Natural killer cell (primary cell): ENCODE results near the gene VGLL4. TPM values are rescaled to one million over a fixed set of nuclear protein-coding genes. Genes with fewer than 3 reads are reported as not detected.

Source experiments
- ATAC-seq, 3 donors: fragments of 150-1000 bp in 2 of 3; fragments of 200-7000 bp in 1 of 3; cut with Tn5 transposase; 1 replicate in 1 of 3; 2 replicates in 2 of 3; pipeline ENCODE4 v1.10.0; 2021; ENCODE audit warnings: mild to moderate bottlenecking in 2 of 3, moderate library complexity in 2 of 3
- DNase-seq, 2 donors: peaks; one replicate each; pipeline versions ENCODE4 v3.0.0 to v3.0.0-alpha.2; 2013 to 2021; ENCODE audit warnings: mixed read lengths in 1 of 2
- H3K27ac ChIP-seq: one replicate; pipeline ENCODE4 v1.5.1; 2013; ENCODE audit warnings: mild to moderate bottlenecking, low read length
- H3K27me3 ChIP-seq: one replicate; pipeline ENCODE4 v1.6.1; 2013; ENCODE audit warnings: low read length; ENCODE audit not compliant: control insufficient read depth, insufficient read depth
- H3K36me3 ChIP-seq: one replicate; pipeline ENCODE4 v1.6.1; 2013; ENCODE audit warnings: low read length; ENCODE audit not compliant: control insufficient read depth, insufficient read depth
- H3K4me1 ChIP-seq: one replicate; pipeline ENCODE4 v1.6.1; 2013; ENCODE audit warnings: low read length; ENCODE audit not compliant: control insufficient read depth, insufficient read depth
- H3K4me3 ChIP-seq: one replicate; pipeline ENCODE4 v1.5.1; 2013; ENCODE audit warnings: low read length
- H3K9me3 ChIP-seq: one replicate; pipeline ENCODE4 v1.6.1; 2013; ENCODE audit warnings: low read length; ENCODE audit not compliant: control insufficient read depth, insufficient read depth
- H3K27ac Mint-ChIP-seq, 2 donors: one replicate each; pipeline ENCODE4 v1.8.0; 2022; ENCODE audit warnings: mild to moderate bottlenecking in 2 of 2, mixed read lengths in 2 of 2, moderate library complexity in 1 of 2
- H3K27me3 Mint-ChIP-seq, 2 donors: one replicate each; pipeline ENCODE4 v1.8.0; 2022; ENCODE audit warnings: low read depth in 2 of 2, mixed read lengths in 2 of 2
- H3K36me3 Mint-ChIP-seq: one replicate; pipeline ENCODE4 v1.8.0; 2022; ENCODE audit warnings: mixed read lengths
- H3K4me1 Mint-ChIP-seq, 2 donors: one replicate each; pipeline ENCODE4 v1.8.0; 2022; ENCODE audit warnings: mixed read lengths in 2 of 2
- H3K4me3 Mint-ChIP-seq: one replicate; pipeline ENCODE4 v1.8.0; 2022; ENCODE audit warnings: mild to moderate bottlenecking, moderate library complexity, mixed read lengths
- H3K9me3 Mint-ChIP-seq, 2 donors: one replicate each; pipeline ENCODE4 v1.8.0; 2022; ENCODE audit warnings: mixed read lengths in 2 of 2
- CTCF ChIP-seq: fragments of 200-600 bp; IDR thresholded peaks from one replicate; pipeline ENCODE4 v1.8.0; 2022; ENCODE audit warnings: antibody characterized with exemption
- WGBS: methylation state at CpG from one replicate; pipeline ENCODE4 v1.1.7; 2013; ENCODE audit warnings: missing lambda C conversion rate; ENCODE audit not compliant: insufficient coverage; 5-methylcytosine and 5-hydroxymethylcytosine counted together
- intact Hi-C: fragments of 100-400 bp; cut with micrococcal nuclease; formaldehyde crosslinking; loops from one replicate; pipeline ENCODE4 v1.14.2; 2022
- total RNA-seq, 4 donors: library from RNA; stranded (reverse); fragments of 120-200 nt in 1 of 4; gene quantifications; one replicate each; pipeline versions ENCODE4 v1.2.3 to v1.2.4, GENCODE V29; 2013 to 2022

Gene VGLL4
- total RNA-seq, 3 donors from 2014 or later (not counting 1 experiment from before 2014, with no cell fraction given) = 29.5 to 42.8 (median 34.6) TPM

DNA sequence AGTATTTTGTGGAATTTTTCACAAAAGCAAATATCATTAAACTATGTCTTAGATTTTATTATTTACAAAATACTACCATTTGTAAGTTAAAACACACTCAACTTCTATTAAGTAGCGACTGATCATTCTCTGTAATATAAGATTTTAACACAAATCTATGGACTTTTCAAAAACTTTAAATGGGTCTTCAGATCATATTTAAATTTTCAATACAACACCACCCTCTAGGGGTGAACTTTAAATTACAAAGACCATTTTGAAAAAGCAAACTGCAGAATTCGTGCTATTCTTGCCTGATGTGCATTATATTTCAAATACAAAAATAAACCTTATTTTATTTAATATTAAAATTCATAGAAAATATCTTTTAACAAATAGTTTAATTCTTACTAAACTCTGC is 8.2 kb upstream of the VGLL4 start:
- Mint-ChIP-seq H3K27me3 (no peaks in the 10 kb centered on the region), H3K4me3 (no peak overlapping the region), H3K4me1 (peaks cover 0 to 6% of the 10 kb centered on the region in 2 donors), H3K9me3 (no peaks in the 10 kb centered on the region), H3K27ac (no peak overlapping the region), H3K36me3 (no peaks in the 10 kb centered on the region)
- Histone ChIP-seq H3K36me3 (no peaks in the 10 kb centered on the region), H3K27me3 (no peaks in the 10 kb centered on the region), H3K4me1 (peaks cover 4% of the 10 kb centered on the region), H3K27ac (no peak overlapping the region), H3K4me3 (no peak overlapping the region), H3K9me3 (no peaks in the 10 kb centered on the region)
- intact Hi-C loops = loop anchor here (1.0 to 10.0 kb wide), 4 partner anchors 153 to 590 kb away; no protein-coding TSS in a partner anchor
- TF ChIP-seq CTCF = peak; percentile 86
- WGBS = 75% methylated on average over 1 of the region's 2 CpGs
- ATAC-seq (peak in 2 of 3 donors; percentile 49 to 56), DNase-seq (peak in 1 of 2 donors; percentile 73)

- no peak overlapping the region for H3K4me3 ChIP-seq
- DNase-seq (no peak), ATAC-seq (no peak)
- Mint-ChIP-seq H3K4me3 (no peak overlapping the region), H3K36me3 (no peaks in the 10 kb centered on the region), H3K27me3 (no peaks in the 10 kb centered on the region), H3K9me3 (no peaks in the 10 kb centered on the region), H3K4me1 (peaks cover 0 to 6% of the 10 kb centered on the region in 2 donors), H3K27ac (no peak overlapping the region)
- intact Hi-C loops = loop anchor here (5.0 to 10.0 kb wide), 2 partner anchors 153 to 589 kb away; no protein-coding TSS in a partner anchor
- H3K27me3 ChIP-seq = no peaks in the 10 kb centered on the region
- no peak for TF ChIP-seq CTCF
- WGBS = 91% methylated on average over 2 of the region's 4 CpGs
- no peaks in the 10 kb centered on the region for H3K36me3 ChIP-seq
- no peak overlapping the region for H3K27ac ChIP-seq
- peaks cover 4% of the 10 kb centered on the region for H3K4me1 ChIP-seq
- H3K9me3 ChIP-seq = no peaks in the 10 kb centered on the region
Measured at GRCh38 chr3:11651477-11651876, 7.8 kb upstream of the VGLL4 start.

DNA sequence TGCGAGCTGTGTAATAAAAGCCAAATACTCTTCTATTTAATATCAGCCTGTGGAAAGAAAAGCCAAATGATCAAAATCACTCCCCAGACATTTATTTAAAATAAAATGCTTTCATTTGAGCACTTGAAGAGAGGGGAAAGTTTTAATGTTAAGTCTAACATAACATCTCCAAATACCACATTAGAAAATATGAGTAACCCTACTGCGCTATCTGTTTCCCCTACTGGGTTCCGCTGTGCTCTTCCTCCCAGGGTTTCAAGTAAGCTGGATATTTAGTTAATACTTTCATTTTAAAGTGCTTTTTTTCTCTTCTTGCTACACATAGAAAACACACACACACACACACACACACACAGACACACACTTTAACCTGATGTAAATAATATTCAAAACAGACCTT is 6.7 kb upstream of the VGLL4 start:
- WGBS = no CpG with 5 or more reads among the region's 3 CpGs
- Mint-ChIP-seq H3K27me3 (no peaks in the 10 kb centered on the region), H3K27ac (no peak overlapping the region), H3K4me1 (peaks cover 0 to under 1% of the 10 kb centered on the region in 2 donors), H3K4me3 (no peak overlapping the region), H3K36me3 (no peaks in the 10 kb centered on the region), H3K9me3 (no peaks in the 10 kb centered on the region)
- no peak for TF ChIP-seq CTCF
- Histone ChIP-seq H3K9me3 (no peaks in the 10 kb centered on the region), H3K36me3 (no peaks in the 10 kb centered on the region), H3K4me3 (no peak overlapping the region), H3K27me3 (no peaks in the 10 kb centered on the region), H3K4me1 (no peaks in the 10 kb centered on the region), H3K27ac (no peak overlapping the region)
- no peak for ATAC-seq
- intact Hi-C loops = loop anchor here (5.0 to 10.0 kb wide), 2 partner anchors 154 to 588 kb away; no protein-coding TSS in a partner anchor
- DNase-seq = no peak

DNA sequence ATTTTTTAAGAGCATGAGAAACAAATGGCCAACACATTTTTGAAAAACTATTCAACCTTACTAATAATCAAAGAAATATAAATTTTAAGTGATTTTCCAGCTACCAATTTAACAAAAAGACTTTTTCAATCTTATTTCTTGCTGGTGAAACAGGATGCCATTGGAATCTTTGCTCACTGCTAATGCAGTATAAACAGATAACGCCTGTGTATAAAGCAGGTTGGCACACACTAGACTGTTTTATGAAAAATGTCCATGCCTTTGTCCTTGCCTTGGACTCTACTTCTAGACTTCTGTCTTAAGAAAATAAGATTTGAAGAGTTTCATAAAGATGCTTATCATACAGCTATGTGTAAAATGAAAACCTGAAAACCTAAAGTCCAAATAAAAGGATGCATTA is 5.0 kb upstream of the VGLL4 start:
- WGBS = 95% methylated on average over 1 of the region's 1 CpG

More for the DNA sequence above, 5.0 kb upstream of the VGLL4 start:
- H3K4me1 Mint-ChIP-seq = peaks cover 3 to 5% of the 10 kb centered on the region in 2 donors
- Histone ChIP-seq H3K36me3 (no peaks in the 10 kb centered on the region), H3K27ac (no peak overlapping the region), H3K9me3 (no peaks in the 10 kb centered on the region), H3K27me3 (no peaks in the 10 kb centered on the region), H3K4me3 (no peak overlapping the region), H3K4me1 (peaks cover 3% of the 10 kb centered on the region)
- H3K27me3 Mint-ChIP-seq = no peaks in the 10 kb centered on the region
- no peak for DNase-seq
- H3K9me3 Mint-ChIP-seq = no peaks in the 10 kb centered on the region
- no peak for ATAC-seq
- no peak overlapping the region for H3K27ac Mint-ChIP-seq
- intact Hi-C loops = no loop called here
- no peak overlapping the region for H3K4me3 Mint-ChIP-seq
- no peaks in the 10 kb centered on the region for H3K36me3 Mint-ChIP-seq
- TF ChIP-seq CTCF = no peak
